ENCODE data around the gene TMPRSS13.

DNA sequence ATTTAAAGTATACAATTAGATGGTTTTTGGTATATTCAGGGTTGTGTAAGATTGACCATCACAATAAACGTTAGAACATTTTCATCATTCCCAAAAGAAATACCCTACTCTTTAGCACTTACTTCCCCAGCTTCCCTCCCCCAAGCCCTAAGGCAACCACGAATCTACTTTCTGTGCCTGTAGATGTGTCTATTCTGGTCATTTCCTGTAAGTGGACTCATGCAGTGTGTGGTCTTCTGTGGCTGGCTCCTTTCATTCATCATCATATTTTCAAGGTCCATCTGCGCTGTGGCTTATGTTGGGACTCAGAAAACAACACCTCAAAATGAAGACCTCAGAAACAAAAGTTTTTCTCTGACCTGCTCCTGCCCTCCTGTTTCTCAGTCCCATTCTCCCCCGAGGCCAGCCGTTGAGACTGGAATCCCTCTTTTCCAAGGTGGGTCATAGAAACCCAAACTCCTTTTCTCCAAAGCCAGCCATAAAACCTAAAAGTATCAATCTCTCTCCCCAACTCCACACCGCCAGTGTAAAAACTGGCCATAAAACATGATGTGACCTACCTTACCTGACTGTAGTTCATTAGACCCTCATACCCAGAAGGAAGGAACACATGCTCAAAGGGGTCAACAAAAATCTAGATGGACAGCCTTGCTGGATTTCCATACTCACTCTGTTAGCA lies 12.9 kb upstream of the TMPRSS13 start:
- TF ChIP-seq, protein P1, sequence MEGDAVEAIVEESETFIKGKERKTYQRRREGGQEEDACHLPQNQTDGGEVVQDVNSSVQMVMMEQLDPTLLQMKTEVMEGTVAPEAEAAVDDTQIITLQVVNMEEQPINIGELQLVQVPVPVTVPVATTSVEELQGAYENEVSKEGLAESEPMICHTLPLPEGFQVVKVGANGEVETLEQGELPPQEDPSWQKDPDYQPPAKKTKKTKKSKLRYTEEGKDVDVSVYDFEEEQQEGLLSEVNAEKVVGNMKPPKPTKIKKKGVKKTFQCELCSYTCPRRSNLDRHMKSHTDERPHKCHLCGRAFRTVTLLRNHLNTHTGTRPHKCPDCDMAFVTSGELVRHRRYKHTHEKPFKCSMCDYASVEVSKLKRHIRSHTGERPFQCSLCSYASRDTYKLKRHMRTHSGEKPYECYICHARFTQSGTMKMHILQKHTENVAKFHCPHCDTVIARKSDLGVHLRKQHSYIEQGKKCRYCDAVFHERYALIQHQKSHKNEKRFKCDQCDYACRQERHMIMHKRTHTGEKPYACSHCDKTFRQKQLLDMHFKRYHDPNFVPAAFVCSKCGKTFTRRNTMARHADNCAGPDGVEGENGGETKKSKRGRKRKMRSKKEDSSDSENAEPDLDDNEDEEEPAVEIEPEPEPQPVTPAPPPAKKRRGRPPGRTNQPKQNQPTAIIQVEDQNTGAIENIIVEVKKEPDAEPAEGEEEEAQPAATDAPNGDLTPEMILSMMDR (IDR thresholded peaks at IDR 0.05): no peak
- no peak for TF ChIP-seq POLR2A (IDR thresholded peaks at IDR 0.05; ENCODE audit: low read depth)
